ENCODE results near the gene MAD1L1. TPM values are rescaled to one million over a fixed set of nuclear protein-coding genes. Genes with fewer than 3 reads are reported as not detected.

Gene MAD1L1
- total RNA-seq, 2 donors from 2014 or later: 59.1 to 61.4 TPM

- H3K36me3 Mint-ChIP-seq (ENCODE audit: low read depth): peaks cover 47% of the 10 kb centered on the region
These were observed 259.2 kb downstream of the MAD1L1 start for GRCh38 chr7:1973321-1974251.

DNA sequence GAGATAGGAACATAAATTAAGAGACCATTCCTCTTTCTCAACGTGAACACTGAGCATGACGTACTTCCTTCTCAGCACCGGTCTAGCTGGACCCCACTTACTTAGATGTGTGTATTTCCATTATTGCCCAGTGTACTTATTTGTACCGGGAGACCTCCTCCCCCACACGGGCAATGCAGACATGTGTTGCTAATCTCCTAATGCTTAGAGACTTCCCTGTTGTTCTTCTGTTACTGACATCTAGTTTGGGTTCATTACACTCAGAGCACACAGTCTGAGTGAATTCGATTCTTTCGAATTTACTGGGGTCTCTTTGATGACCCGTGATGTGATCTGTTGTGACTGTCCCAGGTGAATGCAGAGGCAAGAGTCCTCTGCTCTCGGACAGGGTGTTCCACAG, 260.0 kb downstream of the MAD1L1 start:
- H3K27ac ChIP-seq (ENCODE audit: low read depth, low read length): no peak overlapping the region
- Mint-ChIP-seq H3K36me3 (ENCODE audit: low read depth) (peaks cover 47% of the 10 kb centered on the region), H3K4me1 (no peaks in the 10 kb centered on the region), H3K4me3 (no peak overlapping the region), H3K27ac (no peak overlapping the region), H3K9me3 (peaks cover 11% of the 10 kb centered on the region), H3K27me3 (ENCODE audit: insufficient read depth) (no peaks in the 10 kb centered on the region)
- 95 to 98% methylated on average over 7 to 9 of the region's 9 CpGs for WGBS, 2 experiments (ENCODE audit: insufficient coverage in 1 of 2, insufficient read length in 1 of 2)
- H3K36me3 ChIP-seq (ENCODE audit: control insufficient read depth, insufficient read depth, low read length): peaks cover 21% of the 10 kb centered on the region
- no peak for DNase-seq
- no peak overlapping the region for H3K4me3 ChIP-seq (ENCODE audit: low read length)
- H3K4me1 ChIP-seq (ENCODE audit: control insufficient read depth, insufficient read depth, low read length): no peaks in the 10 kb centered on the region
- H3K9ac ChIP-seq (ENCODE audit: extremely low read depth, low read length, poor library complexity, severe bottlenecking): no peak overlapping the region
- TF ChIP-seq CTCF (conservative IDR thresholded peaks at IDR 0.05): no peak
- H3K27me3 ChIP-seq (ENCODE audit: control insufficient read depth, insufficient read depth, low read length, poor library complexity, severe bottlenecking): no peaks in the 10 kb centered on the region
- peaks cover 4% of the 10 kb centered on the region for H3K9me3 ChIP-seq (ENCODE audit: control insufficient read depth, low read length)

More at GRCh38 chr7:1973321-1974251, 259.2 kb downstream of the MAD1L1 start:
- Mint-ChIP-seq H3K9me3 (peaks cover 20% of the 10 kb centered on the region), H3K27me3 (ENCODE audit: insufficient read depth) (no peaks in the 10 kb centered on the region), H3K27ac (no peak overlapping the region), H3K4me3 (no peak overlapping the region), H3K4me1 (no peaks in the 10 kb centered on the region)
- no peak for DNase-seq
- peak overlapping the region; percentile 38 for H3K27ac ChIP-seq (ENCODE audit: low read depth, low read length)
- TF ChIP-seq CTCF (conservative IDR thresholded peaks at IDR 0.05): no peak
- H3K9ac ChIP-seq (ENCODE audit: extremely low read depth, low read length, poor library complexity, severe bottlenecking): no peak overlapping the region
- H3K4me3 ChIP-seq (ENCODE audit: low read length): no peak overlapping the region
- H3K9me3 ChIP-seq (ENCODE audit: control insufficient read depth, low read length): peaks cover 9% of the 10 kb centered on the region
- H3K27me3 ChIP-seq (ENCODE audit: control insufficient read depth, insufficient read depth, low read length, poor library complexity, severe bottlenecking): no peaks in the 10 kb centered on the region
- H3K4me1 ChIP-seq (ENCODE audit: control insufficient read depth, insufficient read depth, low read length): no peaks in the 10 kb centered on the region
- WGBS, 2 experiments (ENCODE audit: insufficient coverage in 1 of 2, insufficient read length in 1 of 2): 94 to 98% methylated on average over 16 to 33 of the region's 33 CpGs
- peaks cover 18% of the 10 kb centered on the region for H3K36me3 ChIP-seq (ENCODE audit: control insufficient read depth, insufficient read depth, low read length)

GRCh38 chr7:1971946-1972654, 260.6 kb downstream of the MAD1L1 start:
- 94 to 95% methylated on average over 10 to 14 of the region's 15 CpGs for WGBS, 2 experiments (ENCODE audit: insufficient coverage in 1 of 2, insufficient read length in 1 of 2)
- Histone ChIP-seq H3K27me3 (ENCODE audit: control insufficient read depth, insufficient read depth, low read length, poor library complexity, severe bottlenecking) (no peaks in the 10 kb centered on the region), H3K4me3 (ENCODE audit: low read length) (no peak overlapping the region), H3K4me1 (ENCODE audit: control insufficient read depth, insufficient read depth, low read length) (no peaks in the 10 kb centered on the region), H3K27ac (ENCODE audit: low read depth, low read length) (no peak overlapping the region), H3K36me3 (ENCODE audit: control insufficient read depth, insufficient read depth, low read length) (peaks cover 20% of the 10 kb centered on the region), H3K9ac (ENCODE audit: extremely low read depth, low read length, poor library complexity, severe bottlenecking) (no peak overlapping the region), H3K9me3 (ENCODE audit: control insufficient read depth, low read length) (no peaks in the 10 kb centered on the region)
- TF ChIP-seq CTCF (conservative IDR thresholded peaks at IDR 0.05): no peak
- no peak overlapping the region for H3K27ac Mint-ChIP-seq
- H3K4me3 Mint-ChIP-seq: no peak overlapping the region
- H3K36me3 Mint-ChIP-seq (ENCODE audit: low read depth): peaks cover 47% of the 10 kb centered on the region
- peaks cover 5% of the 10 kb centered on the region for H3K4me1 Mint-ChIP-seq
- peaks cover 7% of the 10 kb centered on the region for H3K9me3 Mint-ChIP-seq
- DNase-seq: no peak
- no peaks in the 10 kb centered on the region for H3K27me3 Mint-ChIP-seq (ENCODE audit: insufficient read depth)

Measured in endodermal cell (in vitro differentiated cells).